Measurements from ENCODE around the gene INTS6.

Gene INTS6

GRCh38 chr13:51405176-51405575 is 47.7 kb downstream of the INTS6 start:
- no peak for DNase-seq

DNA sequence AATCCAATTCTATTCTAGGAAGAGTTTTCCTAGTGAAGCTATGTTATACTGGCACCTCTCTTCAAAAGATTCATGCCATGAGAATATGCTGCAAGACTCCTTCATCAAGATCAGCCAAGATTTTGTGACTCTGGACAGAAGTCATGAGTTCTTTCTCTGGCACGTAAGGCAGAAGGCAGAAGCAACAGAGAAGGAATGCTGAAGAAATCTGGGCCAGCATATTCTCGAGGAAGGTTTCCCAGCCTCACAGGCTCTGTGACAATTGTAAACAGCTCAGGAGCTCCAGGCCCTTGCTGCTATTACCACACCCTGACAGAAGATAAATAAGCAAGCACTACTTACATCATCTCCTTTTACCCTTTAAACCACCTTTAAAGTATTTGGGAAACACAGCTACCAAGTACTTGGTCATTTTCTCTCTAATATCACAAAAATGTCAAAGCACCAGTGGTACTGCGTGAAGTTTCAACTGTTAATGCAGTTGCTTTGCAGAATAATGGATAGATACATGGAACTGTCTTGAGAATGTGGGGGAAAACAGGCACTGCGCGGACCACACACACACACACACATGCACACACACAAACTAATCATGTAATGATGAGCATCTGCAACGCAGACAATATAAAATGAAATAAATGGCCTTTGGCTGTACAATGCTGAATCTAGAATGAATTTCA is 55.4 kb downstream of the INTS6 start:
- no peak for DNase-seq

- DNase-seq, result no peak
These were observed 56.5 kb downstream of the INTS6 start for GRCh38 chr13:51396352-51396751.

GRCh38 chr13:51394724-51395123 is 58.1 kb downstream of the INTS6 start:
- DNase-seq, result no peak

- no peak for DNase-seq
These were observed 67.7 kb downstream of the INTS6 start for GRCh38 chr13:51385114-51385513.

GRCh38 chr13:51380269-51380668 is 72.6 kb downstream of the INTS6 start:
- no peak for DNase-seq

- no peak for DNase-seq
These were observed 79.4 kb downstream of the INTS6 start for GRCh38 chr13:51373451-51373850.

DNA sequence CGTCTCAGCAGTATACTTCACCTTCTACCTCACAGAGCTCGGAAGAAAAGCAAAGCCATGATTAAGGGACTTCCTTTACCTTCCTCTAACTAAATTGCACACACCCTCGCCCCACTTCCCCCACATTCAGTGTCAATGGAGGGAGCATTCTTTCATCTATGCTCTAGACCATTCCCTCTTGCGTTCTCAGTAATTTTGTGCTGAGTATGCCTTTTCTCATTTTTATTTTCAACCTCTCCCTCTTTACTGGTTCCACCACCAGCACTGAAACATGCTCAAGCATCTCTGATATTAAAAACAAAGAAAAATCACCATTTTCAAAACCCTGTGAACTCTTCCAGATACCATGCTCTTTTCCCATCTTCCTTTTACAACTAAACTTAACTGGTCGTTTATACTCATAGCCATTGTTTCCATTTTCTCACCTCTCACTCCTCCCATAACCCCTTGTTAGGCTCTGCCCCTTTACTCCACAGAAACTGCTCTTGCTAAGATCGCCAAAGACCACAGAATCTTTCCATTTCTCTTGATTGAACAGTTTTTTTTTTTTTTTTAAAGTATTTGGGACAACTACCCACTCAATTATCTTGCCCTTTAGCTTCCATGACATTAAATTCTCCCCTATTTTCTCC is 81.0 kb downstream of the INTS6 start:
- no peak for DNase-seq

- no peak for DNase-seq
These were observed 82.0 kb downstream of the INTS6 start for GRCh38 chr13:51370811-51371210.

DNA sequence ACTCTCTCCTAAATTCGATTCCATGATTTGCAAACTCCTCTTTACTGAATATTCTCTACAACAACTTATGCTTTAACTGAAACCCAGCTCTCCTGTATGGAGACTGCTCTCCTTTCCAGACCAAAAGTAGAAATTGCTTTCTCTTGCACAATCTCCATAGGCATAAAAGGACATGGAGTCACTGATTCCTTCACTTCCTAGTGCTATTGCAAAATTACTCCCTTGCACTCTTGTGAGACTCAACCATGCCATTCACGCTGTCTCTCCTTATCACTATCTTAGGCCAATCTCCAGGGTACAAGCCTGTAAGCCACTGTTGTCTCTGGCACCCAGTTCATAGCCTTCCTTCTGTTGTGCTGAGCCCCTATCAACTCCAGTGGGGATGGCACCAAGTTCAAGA is 82.7 kb downstream of the INTS6 start:
- no peak for DNase-seq

GRCh38 chr13:51364404-51365008 is 88.3 kb downstream of the INTS6 start:
- DNase-seq, result no peak

GRCh38 chr13:51363625-51364024 is 89.2 kb downstream of the INTS6 start:
- no peak for DNase-seq

- DNase-seq, result no peak
These were observed 91.7 kb downstream of the INTS6 start for GRCh38 chr13:51361106-51361505.

DNA sequence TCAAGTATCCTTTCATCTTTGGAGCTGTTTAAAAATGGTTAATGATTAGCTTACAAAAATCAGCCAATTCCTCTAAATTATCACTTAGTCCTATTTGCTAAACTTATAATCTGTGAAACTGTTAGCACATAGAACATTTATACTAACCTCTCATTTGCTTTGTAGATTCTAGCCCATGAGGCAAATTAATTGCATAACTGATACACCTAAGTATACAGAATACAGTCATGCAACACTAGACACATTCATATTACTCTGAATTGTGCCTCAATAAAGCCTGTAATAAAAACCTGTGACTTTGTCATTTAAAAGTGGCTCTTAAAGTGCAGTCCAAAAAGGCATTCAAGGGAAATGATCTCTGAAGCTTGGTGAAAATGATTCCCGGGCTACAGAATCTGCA is 92.3 kb downstream of the INTS6 start:
- DNase-seq, result no peak

DNA sequence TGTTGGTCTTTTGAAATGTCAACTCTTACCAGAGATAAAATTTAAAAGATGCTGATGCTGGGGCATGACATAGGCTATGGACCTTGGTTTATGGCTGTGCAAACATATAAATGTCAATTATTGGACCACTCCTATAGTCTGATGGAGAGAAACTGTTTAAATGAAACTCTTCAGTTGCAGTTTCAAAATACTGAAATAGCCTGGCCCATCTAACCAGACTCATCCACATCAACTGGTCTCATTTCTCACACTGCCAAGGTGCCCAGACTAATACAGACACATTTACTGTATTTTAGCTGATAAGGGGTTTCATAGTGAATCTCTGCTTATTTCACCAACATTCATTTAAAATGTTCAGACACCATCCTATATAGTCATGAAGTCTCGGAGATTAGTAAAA is 93.5 kb downstream of the INTS6 start:
- no peak for DNase-seq

DNA sequence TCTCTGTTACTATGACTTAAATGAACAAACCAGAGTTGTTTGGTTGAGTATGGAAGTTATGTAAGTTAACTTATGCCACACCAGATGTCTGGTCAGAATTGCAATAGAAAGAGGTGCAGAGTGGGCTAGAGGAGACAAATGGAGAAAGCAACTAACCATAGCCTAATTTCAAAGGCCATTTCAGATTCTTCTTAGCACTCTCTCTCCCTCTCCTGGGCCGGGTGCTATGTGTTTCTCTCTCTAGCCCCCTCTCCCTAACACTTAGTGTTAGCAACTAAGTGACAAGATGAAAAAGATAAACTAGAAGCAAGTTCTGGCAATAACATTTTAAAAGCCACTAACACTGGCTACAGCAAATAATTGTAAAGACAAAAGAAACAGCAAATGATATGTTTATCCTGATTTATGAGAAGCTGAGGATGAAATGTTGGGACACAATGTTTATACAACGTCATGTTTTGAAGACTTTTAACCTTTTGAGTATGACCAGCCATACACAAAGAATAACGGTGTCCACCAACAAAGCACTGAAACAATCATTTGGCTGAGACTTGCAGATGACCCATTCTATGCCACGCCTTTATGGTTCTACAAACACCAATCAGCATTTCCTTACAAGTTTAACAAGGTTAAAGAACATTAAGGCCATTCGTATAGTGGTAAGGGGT is 94.8 kb downstream of the INTS6 start:
- no peak for DNase-seq

- no peak for DNase-seq
These were observed 97.6 kb downstream of the INTS6 start for GRCh38 chr13:51355217-51355616.

GRCh38 chr13:51349016-51349415 is 103.8 kb downstream of the INTS6 start:
- no peak for DNase-seq

DNA sequence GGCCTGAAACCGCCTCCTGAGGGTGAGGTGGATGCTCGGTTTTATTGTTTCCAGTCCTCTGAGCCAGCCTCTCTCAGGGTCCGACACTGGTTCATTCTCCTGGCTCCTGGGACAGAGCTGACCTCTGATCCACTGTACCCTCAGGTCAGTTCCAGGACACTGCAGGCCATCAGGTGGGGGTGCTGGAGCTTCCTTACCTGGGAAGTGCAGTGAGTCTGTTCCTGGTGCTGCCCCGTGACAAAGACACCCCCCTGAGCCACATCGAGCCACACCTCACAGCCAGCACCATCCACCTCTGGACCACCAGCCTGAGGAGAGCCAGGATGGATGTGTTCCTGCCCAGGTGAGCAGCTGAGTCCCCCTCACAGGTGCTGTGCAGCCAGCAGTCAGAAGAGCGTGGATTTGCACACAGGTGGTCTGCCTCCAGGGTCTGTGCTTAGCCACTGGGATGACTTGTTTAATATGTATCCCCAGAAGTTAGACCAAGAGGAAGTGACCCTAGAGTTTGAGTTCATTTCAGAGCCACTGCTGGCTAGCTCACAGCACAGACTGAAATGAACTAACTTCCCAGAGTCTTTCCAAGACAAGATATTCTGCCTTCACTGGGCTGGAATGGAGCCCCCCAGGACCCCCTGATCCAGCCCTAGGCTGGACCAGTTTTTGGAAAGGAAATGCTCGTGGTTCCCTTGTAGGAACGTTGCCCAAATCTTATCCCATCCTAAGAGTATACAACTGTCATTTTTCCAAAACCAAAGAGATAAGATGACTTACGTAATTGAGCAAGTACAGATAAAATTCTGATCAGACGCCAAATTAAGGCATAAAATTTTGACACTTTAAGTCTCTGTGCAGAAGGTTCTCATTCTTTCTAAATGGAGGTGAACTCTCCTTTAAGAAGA is 104.5 kb downstream of the INTS6 start:
- DNase-seq, result no peak

- DNase-seq, result no peak
These were observed 105.7 kb downstream of the INTS6 start for GRCh38 chr13:51347099-51347498.

- DNase-seq, result no peak
These were observed 106.4 kb downstream of the INTS6 start for GRCh38 chr13:51346397-51346796.

DNA sequence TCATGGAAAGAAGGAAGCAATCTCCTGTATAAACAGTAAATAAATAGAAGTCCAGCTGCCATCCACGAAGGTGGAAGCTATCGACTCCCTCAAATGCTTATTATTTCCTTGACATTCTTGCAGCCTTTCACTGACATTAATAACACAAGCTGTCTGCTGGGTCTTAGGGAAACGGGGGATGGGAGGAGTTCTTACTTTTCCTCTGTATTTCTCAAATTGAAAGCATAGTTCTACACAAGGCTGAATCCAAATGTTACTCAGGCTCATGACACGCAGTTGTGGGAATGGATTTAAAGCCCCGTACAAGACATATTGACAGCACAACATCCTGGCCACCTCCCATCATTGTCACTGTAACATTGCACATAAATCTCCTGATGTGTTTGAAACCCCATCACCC is 109.4 kb downstream of the INTS6 start:
- no peak for DNase-seq

DNA sequence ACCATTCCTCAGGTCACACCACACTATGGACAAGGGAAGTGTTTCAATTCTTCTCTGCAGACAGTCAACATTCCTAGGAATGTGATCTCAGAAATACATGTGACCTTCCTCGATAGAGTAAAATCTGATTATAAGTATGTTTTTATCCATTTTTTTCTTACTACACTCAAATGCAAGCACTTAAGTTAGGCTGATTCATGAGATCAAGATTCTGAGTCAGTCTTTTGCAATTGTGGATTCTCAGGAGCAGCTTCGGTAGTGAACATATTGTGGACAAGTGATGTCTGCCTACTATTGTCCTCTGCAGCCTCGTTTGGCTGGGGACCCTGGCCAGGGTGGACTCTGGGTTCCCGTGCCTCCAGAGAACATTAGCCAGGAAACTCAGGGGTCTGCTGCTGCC is 110.1 kb downstream of the INTS6 start:
- no peak for DNase-seq

Data from NCI-H1694 treated with DMSO at 0.1 percent for 48 hours (cell line).